ENCODE results near the gene DDX1. TPM values are rescaled to one million over a fixed set of nuclear protein-coding genes. Genes with fewer than 3 reads are reported as not detected.

Gene DDX1
- total and polyA plus RNA-seq, 5 experiments from 2014 or later = 39.9 to 64.1 (median 57.7) TPM

DNA sequence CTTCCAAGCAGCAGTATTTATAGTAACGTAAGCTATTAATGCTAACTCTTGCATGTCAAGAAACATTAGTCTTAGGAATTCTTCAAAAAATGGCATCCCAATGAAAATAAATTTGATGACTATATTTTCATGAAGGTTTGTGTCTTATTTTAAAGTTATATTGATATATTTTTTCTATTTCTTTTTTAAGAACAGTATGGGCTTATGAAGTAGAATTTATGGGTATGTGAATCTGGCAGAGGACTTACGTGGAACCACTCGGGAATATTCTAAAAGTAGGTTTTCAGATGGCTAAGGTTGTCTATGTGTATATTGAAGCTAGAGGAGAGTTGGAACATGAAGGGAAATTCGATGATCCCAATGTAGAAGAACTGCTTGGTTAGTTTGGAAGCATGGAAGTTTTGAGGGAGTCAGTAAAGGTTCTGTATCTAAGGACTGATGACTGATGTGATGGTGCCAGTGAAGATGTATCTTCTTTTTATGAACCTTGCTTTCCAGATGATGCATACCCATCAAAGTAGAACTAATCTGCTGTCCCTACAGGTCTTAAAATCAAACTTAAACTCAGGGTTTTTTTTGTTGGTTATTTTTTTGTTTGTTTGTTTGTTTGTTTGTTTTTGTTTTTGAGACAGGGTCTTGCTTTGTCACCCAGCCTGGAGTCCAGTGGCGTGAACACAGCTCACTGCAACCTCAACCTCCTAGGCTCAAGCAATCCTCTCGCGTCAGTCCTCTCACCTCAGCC is 39.5 kb downstream of the DDX1 start:
- H3K9me3 Mint-ChIP-seq = no peaks in the 10 kb centered on the region
- peak overlapping the region in 2 of 10 donors; percentile 22 to 55 for H3K27ac Mint-ChIP-seq
- POLR2A ChIA-PET = no interaction called here
- peaks cover 0 to 86% (median 17%) of the 10 kb centered on the region in 3 donors for H3K36me3 Mint-ChIP-seq
- ATAC-seq (no peak), DNase-seq (no peak)
- H3K4me3 Mint-ChIP-seq = peak overlapping the region in 1 of 10 donors; percentile 34
- no peaks in the 10 kb centered on the region for H3K27me3 Mint-ChIP-seq
- peaks cover 0 to 2% (median 0%) of the 10 kb centered on the region in 4 donors for H3K4me1 Mint-ChIP-seq

DNA sequence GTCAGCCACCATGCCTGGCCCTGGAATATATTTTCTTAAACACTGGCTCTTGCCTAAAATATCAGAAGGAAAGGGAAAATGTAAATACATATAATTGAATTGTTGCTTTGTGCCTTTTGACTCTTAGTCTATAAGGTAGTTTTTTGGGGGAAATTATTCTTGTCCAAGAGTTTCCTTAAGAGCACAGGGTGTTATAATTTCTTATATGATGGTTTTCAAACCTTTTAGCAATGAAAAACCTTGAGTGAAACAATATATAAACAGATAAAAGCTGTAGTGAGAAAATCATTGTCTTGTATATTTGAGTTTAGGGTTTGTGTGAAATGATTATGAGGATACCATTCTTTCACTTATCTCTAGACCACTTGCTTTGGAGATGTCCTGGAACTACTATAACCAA is 40.2 kb downstream of the DDX1 start:
- peaks cover 0 to 79% (median 17%) of the 10 kb centered on the region in 3 donors for H3K36me3 Mint-ChIP-seq
- H3K27ac Mint-ChIP-seq = peak overlapping the region in 2 of 10 donors; percentile 19 to 55
- no peak overlapping the region for H3K4me3 Mint-ChIP-seq
- ATAC-seq (no peak), DNase-seq (no peak)
- H3K9me3 Mint-ChIP-seq = no peaks in the 10 kb centered on the region
- POLR2A ChIA-PET = no interaction called here
- H3K4me1 Mint-ChIP-seq = peaks cover 0 to 2% (median under 1%) of the 10 kb centered on the region in 4 donors
- H3K27me3 Mint-ChIP-seq = no peaks in the 10 kb centered on the region

DNA sequence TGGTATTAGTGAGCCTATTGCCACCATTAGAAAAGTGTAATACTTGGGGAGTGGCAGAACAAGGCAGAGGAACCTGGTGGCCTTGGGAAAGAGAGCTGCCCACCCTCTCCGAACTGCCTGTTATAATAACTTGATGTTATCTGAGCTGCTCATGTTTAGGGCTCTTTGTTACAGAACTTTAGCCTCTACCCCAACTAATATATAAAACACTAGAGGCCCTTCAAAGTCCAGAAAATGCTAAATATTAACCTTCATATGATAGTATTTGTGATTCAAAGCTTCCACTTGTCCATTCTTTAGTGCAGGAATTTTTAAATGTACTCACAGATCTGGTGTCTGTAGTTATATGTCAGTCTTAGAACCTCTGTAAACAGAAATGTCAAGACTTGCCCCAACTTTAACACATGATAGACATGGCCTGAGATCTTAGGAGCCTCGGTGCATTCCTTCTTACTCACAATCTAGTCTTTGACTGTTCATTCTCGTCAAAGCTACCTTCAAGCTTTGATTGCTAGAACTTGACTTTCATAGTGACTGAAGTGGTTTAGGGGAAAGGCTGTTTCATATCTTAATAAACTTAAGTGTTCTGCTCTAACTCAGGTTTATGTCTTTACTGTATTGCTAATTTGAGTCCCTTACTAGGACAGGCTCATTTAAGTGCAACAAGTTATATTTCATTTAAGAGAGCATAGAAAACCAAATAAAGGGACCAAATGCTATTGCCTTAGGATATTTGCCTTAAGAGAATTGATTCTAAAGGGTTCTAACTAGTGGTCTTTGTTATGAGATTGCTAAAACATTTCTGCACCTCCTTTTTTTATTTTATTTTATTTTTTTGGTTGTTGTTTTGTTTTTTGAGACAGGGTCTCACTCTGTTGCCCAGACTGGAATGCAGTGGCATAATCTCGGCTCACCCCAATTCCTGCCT is 41.6 kb downstream of the DDX1 start:
- Mint-ChIP-seq H3K4me1 (peaks cover 0 to 7% (median 4%) of the 10 kb centered on the region in 4 donors), H3K27ac (peak overlapping the region in 3 of 10 donors; percentile 25 to 35 (median 31)), H3K9me3 (no peaks in the 10 kb centered on the region), H3K4me3 (no peak overlapping the region), H3K27me3 (no peaks in the 10 kb centered on the region), H3K36me3 (peaks cover 0 to 66% (median 14%) of the 10 kb centered on the region in 3 donors)
- POLR2A ChIA-PET = interaction anchor here (0.7 kb wide), 1 partner anchor 72 kb away, joined by 3 read pairs; the partner anchor contains the start of gene NBAS
- DNase-seq (no peak), ATAC-seq (no peak)

DNA sequence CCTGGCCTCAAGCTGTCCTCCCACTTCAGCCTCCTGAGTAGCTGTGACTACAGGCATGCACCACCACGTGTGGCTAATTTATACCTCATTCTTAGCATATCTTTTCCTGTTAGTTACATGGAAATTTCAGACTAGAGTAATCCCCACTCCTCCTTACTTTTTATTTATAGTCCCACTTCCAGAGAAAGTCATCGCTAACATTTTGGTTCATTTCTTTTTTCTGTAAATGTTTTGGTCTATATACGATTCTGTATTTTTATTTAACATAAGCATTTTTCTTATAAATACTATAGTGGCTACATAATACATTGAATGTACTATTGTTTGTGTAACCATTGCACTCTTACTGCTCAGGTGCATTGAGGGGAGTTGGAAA is 42.3 kb downstream of the DDX1 start:
- Mint-ChIP-seq H3K4me1 (peaks cover 0 to 7% (median 4%) of the 10 kb centered on the region in 4 donors), H3K36me3 (peaks cover 0 to 60% (median 14%) of the 10 kb centered on the region in 3 donors), H3K4me3 (no peak overlapping the region), H3K9me3 (no peaks in the 10 kb centered on the region), H3K27ac (no peak overlapping the region), H3K27me3 (no peaks in the 10 kb centered on the region)
- no peak for DNase-seq
- POLR2A ChIA-PET = no interaction called here
- no peak for ATAC-seq

DNA sequence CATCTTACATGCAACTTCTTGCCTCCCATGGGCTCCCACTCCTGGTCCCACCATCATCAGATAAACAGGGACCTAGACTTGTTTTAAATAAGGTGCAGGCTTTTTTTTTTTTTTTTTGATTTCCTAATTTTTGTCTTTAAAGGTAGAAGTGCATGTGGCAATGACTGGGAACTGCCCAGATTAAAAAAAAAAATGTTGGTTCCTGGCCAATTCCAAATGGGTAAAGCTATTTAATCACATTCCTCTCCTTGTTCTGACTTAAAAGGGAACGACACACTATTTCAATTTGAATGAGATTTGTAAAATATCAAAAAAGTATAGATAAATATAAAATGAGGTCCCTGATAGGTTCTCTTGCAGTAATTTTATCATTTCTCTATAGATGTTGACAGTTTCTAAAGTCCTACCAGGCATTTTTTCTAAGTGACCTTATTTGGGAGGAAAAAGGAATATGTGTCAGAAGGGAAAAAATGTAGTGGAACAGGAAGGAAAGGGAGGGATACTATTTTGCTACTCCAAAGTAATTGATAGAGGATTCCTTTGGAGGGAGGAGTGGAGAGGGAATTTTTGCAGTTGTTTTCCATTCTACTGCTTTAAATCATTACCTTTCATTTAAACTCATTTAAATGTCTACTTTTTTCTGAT is 43.3 kb downstream of the DDX1 start:
- peaks cover 0 to 51% (median 14%) of the 10 kb centered on the region in 3 donors for H3K36me3 Mint-ChIP-seq
- H3K27ac Mint-ChIP-seq = peak overlapping the region in 2 of 10 donors; percentile 33 to 64
- DNase-seq (no peak), ATAC-seq (no peak)
- no peaks in the 10 kb centered on the region for H3K27me3 Mint-ChIP-seq
- no peaks in the 10 kb centered on the region for H3K9me3 Mint-ChIP-seq
- H3K4me3 Mint-ChIP-seq = no peak overlapping the region
- POLR2A ChIA-PET = interaction anchor here (0.7 kb wide), 1 partner anchor 16 kb away, joined by 3 read pairs; no protein-coding TSS in a partner anchor
- peaks cover 0 to 7% (median 4%) of the 10 kb centered on the region in 4 donors for H3K4me1 Mint-ChIP-seq

DNA sequence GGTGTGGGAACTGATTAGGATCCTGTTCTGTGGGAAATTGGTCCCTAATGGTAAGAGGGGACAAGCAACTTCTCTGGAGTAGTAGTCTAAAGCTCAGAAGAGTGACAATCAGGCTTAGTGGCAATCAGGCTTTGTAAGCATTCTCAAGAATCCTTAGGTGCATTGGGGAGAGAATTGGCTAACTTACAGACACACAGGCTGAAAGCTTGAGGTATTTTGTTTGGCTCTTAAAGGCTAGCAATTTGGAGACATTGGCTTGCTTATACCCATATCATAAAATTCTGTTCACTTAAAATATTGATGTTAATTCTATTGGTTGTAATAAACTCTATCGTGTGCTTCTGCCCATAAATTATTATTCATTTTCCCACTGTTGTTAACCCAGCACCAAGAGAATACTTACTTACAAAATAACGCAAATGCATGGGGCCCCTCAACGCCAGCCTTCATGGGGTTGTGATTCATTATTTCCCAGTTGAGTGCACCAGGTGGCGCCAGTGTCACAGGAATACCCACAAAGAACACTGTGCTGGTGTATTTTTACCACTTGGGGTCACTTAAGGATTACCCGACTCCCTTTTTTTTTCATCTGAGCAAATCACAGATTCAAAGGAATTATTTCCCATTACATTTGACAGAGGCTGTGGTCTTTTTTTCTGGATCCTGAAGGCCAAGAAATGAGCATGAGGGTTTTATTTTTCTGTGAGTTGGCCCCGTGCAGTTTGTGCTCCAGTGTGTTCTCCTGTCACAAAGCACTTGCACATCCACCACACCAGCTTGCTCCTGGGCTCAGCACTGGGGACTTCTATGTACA is 45.5 kb downstream of the DDX1 start:
- Mint-ChIP-seq H3K36me3 (peaks cover 15 to 42% (median 15%) of the 10 kb centered on the region in 3 donors), H3K4me1 (peaks cover 0 to 7% (median 4%) of the 10 kb centered on the region in 4 donors), H3K9me3 (peaks cover 0 to 12% (median 2%) of the 10 kb centered on the region in 9 donors), H3K27ac (peak overlapping the region in 8 of 10 donors; percentile 28 to 78 (median 50)), H3K27me3 (no peaks in the 10 kb centered on the region), H3K4me3 (no peak overlapping the region)
- DNase-seq (peak; percentile 30 to 74 (median 47)), ATAC-seq (peak; percentile 80 to 84)
- POLR2A ChIA-PET = no interaction called here

DNA sequence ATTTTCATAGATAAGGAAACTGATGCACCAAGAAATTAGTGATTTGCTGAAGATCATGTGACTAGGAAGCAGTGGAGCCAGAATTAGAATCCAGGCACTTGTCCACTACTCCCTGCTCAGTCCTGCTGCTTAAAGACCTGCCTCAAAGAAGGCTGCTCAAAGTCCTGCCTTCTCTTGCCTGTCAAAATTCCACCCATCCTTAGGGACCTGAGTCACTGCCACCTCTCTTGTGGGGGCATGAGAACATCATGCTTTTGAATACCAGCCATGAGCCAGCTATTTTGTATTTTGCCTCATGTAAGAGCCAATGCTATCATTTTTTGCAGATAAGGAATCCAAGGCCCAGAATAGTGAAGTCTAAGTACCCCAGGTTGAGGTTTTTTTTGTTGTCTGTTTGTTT is 47.1 kb downstream of the DDX1 start:
- Mint-ChIP-seq H3K9me3 (peaks cover 0 to 12% (median 2%) of the 10 kb centered on the region in 9 donors), H3K36me3 (peaks cover 12 to 28% (median 15%) of the 10 kb centered on the region in 3 donors), H3K4me3 (no peak overlapping the region), H3K27me3 (no peaks in the 10 kb centered on the region), H3K4me1 (peaks cover 0 to 7% (median 4%) of the 10 kb centered on the region in 4 donors), H3K27ac (peak overlapping the region in 5 of 10 donors; percentile 0 to 73 (median 57))
- ATAC-seq (no peak), DNase-seq (no peak)
- POLR2A ChIA-PET = interaction anchor here (1.0 kb wide), 1 partner anchor 970 kb away, joined by 3 read pairs; no protein-coding TSS in a partner anchor

DNA sequence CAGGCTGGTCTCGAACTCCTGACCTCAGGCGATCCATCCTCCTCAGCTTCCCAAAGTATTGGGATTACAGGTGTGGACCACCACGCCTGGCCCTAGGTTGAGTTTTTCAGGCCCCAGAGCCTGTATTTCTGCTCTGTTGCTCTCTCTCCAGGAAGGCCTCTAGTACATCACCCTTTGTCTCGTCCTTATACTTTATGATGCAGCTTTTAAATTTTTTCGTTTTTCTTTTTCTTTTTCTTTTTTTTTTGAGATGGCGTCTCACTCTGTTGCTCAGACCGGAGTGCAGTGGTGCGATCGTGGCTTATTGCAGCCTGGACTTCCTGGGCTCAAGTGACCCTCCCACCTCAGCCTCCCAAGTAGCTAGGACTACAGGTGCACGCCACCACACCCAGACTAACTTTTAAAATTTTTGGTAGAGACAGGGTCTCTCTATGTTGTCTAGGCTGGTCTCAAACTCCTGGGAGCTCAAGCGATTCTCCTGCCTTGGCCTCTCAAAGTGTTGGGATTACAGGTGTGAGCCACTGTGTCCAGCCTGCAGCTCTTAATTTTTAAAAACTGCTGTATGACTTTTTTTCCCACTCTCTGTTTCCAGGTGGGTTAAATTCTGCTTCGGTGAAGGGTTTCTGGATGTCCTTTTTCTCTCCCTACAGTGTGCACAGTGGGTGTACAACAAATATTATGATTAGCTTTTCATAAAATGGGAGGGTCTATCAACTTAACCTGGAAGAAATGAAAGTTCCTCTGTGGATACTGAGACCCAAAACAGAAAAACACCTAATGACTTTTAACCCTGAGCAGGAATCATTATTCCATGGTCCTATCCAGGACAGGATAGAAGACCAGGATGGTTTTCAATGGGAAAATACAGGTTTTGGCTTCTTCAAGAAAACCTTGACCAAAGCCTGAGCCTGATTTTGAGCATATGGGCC is 47.9 kb downstream of the DDX1 start:
- ATAC-seq (no peak), DNase-seq (no peak)
- Mint-ChIP-seq H3K4me1 (peaks cover 0 to 7% (median 4%) of the 10 kb centered on the region in 4 donors), H3K27ac (peak overlapping the region in 3 of 10 donors; percentile 57 to 83 (median 71)), H3K36me3 (peaks cover 12 to 20% (median 15%) of the 10 kb centered on the region in 3 donors), H3K27me3 (no peaks in the 10 kb centered on the region), H3K4me3 (no peak overlapping the region), H3K9me3 (peaks cover 0 to 12% (median 2%) of the 10 kb centered on the region in 9 donors)
- POLR2A ChIA-PET = interaction anchor here (1.0 kb wide), 1 partner anchor 969 kb away, joined by 3 read pairs; no protein-coding TSS in a partner anchor

DNA sequence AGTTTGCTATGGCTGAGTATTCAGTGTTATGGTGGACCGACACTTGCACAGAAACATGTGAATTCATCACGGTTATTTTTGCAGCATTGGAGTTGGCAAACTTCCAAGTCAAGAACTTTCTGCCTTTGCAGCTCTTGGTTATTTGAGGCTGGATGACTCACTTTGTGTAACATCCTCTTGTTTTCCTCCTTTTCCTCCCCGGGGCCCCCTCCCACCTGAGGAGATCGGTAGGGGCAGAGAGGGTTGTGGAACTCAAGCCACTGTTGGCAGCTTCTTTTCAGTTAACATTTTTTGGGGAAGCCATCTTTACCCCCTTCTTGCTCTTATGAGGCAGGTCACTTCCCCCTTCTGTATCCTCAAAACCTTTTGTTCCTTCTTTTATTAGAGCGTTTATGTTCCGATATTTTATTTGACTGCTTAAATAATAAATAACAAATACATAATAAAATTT is 48.6 kb downstream of the DDX1 start:
- no peak overlapping the region for H3K4me3 Mint-ChIP-seq
- peaks cover 0 to 12% (median 2%) of the 10 kb centered on the region in 9 donors for H3K9me3 Mint-ChIP-seq
- H3K4me1 Mint-ChIP-seq = peaks cover 0 to 7% (median 4%) of the 10 kb centered on the region in 4 donors
- POLR2A ChIA-PET = no interaction called here
- H3K27ac Mint-ChIP-seq = no peak overlapping the region
- ATAC-seq (no peak), DNase-seq (no peak)
- peaks cover 12 to 15% (median 15%) of the 10 kb centered on the region in 3 donors for H3K36me3 Mint-ChIP-seq
- no peaks in the 10 kb centered on the region for H3K27me3 Mint-ChIP-seq

DNA sequence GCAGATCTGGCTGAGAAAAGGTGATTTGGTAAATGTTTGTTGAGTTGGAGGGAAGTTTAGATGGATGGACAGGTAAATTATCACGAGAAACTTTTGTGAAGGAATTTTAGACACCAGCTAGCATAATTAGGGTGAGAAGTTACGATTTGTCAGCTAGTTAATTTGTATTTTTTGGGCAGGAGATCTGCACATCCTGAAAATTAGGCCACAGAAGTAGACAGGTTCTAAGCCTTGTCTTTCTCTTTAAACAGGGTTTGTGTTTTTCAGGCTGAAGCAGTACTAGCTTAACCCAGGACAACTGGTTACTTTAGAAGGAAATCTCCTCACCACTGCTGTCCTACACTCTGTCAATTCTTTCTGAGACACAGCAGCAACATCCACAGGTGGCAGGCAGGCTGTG is 49.1 kb downstream of the DDX1 start:
- no peak for ATAC-seq
- peaks cover 0 to 7% (median 4%) of the 10 kb centered on the region in 4 donors for H3K4me1 Mint-ChIP-seq
- H3K4me3 Mint-ChIP-seq = no peak overlapping the region
- POLR2A ChIA-PET = no interaction called here
- peaks cover 12 to 15% (median 14%) of the 10 kb centered on the region in 3 donors for H3K36me3 Mint-ChIP-seq
- no peak for DNase-seq
- H3K27me3 Mint-ChIP-seq = no peaks in the 10 kb centered on the region
- peaks cover 0 to 12% (median 2%) of the 10 kb centered on the region in 9 donors for H3K9me3 Mint-ChIP-seq
- peak overlapping the region in 1 of 10 donors; percentile 37 for H3K27ac Mint-ChIP-seq
